Measurements from ENCODE around the gene RIT1. TPM values are rescaled to one million over a fixed set of nuclear protein-coding genes. Genes with fewer than 3 reads are reported as not detected.

The RIT1 gene
- total RNA-seq, 2 experiments from 2014 or later = 15.9 to 21.0 TPM

DNA sequence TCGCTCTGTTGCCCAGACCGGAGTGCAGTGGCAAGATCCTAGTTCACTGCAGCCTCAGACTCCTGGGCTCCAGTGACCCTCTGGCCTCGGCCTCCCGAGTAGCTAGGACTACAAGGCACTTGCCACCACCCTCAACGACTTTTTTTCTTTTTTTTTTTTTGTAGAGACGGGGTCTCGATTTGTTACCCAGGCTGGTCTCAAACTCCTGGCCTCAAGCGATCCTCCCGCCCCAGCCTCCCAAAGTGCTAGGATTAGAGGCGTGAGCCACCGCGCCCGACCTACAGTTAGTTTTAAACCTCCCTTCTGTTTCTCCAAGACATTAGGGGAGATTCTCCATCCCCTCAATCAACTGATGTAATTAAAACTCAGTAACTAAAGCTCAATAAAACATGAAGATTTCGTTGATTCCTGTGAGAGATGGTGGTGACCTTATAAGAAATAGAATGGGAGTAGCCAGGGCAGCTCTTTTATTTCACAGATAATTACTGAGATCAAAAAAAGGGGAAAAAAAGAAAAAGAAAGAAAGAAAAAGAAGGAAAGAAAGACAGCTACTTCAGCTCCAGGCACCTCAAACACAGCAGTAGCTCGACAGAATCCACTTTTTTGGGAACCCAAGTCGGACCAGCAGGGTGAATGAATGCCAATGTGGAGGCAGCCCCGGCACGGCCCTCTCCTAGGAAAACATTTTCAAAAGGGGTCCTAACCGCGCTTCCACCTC, 54.7 kb downstream of the RIT1 start:
- TSS peak; percentile 70 for BruUV-seq (replicated peaks)
- intact Hi-C loops (cut with micrococcal nuclease; ENCODE audit: unreplicated experiment) = no loop called here
- Histone ChIP-seq H3K9me2 (ENCODE audit: insufficient read depth, low read length) (no peaks in the 10 kb centered on the region), H3K36me3 (ENCODE audit: insufficient read depth, low read length) (peaks cover 47% of the 10 kb centered on the region), H3K79me2 (ENCODE audit: insufficient read depth, low read depth, low read length) (peaks cover 65% of the 10 kb centered on the region), H3K4me2 (ENCODE audit: low read length) (peak overlapping the region; percentile 79), H3K9me3 (ENCODE audit: low read length) (no peaks in the 10 kb centered on the region), H3K4me1 (ENCODE audit: insufficient read depth, low read length, poor library complexity, severe bottlenecking) (peaks cover 38% of the 10 kb centered on the region), H2AFZ (ENCODE audit: low read length) (peak overlapping the region; percentile 20; the same call in 1 of the 2 replicates), H3K4me3 (ENCODE audit: low read depth, low read length, poor library complexity, severe bottlenecking) (peak overlapping the region; percentile 79), H3K27ac (ENCODE audit: low read depth, low read length, poor library complexity, severe bottlenecking) (peak overlapping the region; percentile 41), H4K20me1 (ENCODE audit: insufficient read depth, low read length) (no peaks in the 10 kb centered on the region)
- no peak for DNase-seq (ENCODE audit: low spot score)
- POLR2A ChIA-PET = interaction anchor here (0.6 to 2.6 kb wide), 11 partner anchors 8 to 634 kb away, joined by 3 to 11 read pairs (median 4); no protein-coding TSS in a partner anchor
- no peak for TF ChIP-seq EZH2phosphoT487 (IDR thresholded peaks at IDR 0.05; ENCODE audit: borderline replicate concordance, low read depth, low read length)
- TF ChIP-seq, protein P1, sequence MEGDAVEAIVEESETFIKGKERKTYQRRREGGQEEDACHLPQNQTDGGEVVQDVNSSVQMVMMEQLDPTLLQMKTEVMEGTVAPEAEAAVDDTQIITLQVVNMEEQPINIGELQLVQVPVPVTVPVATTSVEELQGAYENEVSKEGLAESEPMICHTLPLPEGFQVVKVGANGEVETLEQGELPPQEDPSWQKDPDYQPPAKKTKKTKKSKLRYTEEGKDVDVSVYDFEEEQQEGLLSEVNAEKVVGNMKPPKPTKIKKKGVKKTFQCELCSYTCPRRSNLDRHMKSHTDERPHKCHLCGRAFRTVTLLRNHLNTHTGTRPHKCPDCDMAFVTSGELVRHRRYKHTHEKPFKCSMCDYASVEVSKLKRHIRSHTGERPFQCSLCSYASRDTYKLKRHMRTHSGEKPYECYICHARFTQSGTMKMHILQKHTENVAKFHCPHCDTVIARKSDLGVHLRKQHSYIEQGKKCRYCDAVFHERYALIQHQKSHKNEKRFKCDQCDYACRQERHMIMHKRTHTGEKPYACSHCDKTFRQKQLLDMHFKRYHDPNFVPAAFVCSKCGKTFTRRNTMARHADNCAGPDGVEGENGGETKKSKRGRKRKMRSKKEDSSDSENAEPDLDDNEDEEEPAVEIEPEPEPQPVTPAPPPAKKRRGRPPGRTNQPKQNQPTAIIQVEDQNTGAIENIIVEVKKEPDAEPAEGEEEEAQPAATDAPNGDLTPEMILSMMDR (conservative IDR thresholded peaks at IDR 0.05; ENCODE audit: low read length) = no peak
- CTCF ChIA-PET (ENCODE audit: unreplicated experiment) = interaction anchor here (1.5 kb wide), 1 partner anchor 26 kb away, joined by 3 read pairs; no protein-coding TSS in a partner anchor

DNA sequence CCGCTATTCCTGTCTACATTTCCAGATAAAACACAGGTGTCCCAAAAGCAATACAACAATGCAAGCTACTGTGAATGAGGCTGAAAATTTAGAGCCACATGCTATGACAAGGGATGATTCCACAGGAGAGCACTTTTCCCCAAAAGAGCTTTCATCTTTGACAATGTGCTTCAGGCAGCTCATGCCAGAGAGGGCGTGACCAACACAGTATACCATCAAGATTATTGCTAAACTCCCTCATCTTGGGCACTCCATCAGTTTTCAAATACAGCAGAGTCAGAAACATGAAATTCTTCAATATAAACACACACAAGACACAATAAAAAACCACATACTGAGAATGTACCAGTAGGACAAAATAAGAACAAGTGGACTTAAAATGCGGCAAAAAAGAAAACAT, 60.8 kb downstream of the RIT1 start:
- H3K36me3 ChIP-seq (ENCODE audit: insufficient read depth, low read length) = peaks cover 93% of the 10 kb centered on the region
- no peak overlapping the region for H2AFZ ChIP-seq (ENCODE audit: low read length)
- no peak for TF ChIP-seq EZH2phosphoT487 (IDR thresholded peaks at IDR 0.05; ENCODE audit: borderline replicate concordance, low read depth, low read length)
- TF ChIP-seq, protein P1 (conservative IDR thresholded peaks at IDR 0.05; ENCODE audit: low read length) = no peak
- H3K4me3 ChIP-seq (ENCODE audit: low read depth, low read length, poor library complexity, severe bottlenecking) = no peak overlapping the region
- no peaks in the 10 kb centered on the region for H4K20me1 ChIP-seq (ENCODE audit: insufficient read depth, low read length)
- H3K9me3 ChIP-seq (ENCODE audit: low read length) = no peaks in the 10 kb centered on the region
- intact Hi-C loops (cut with micrococcal nuclease; ENCODE audit: unreplicated experiment) = loop anchor here (1.0 kb wide), 1 partner anchor 9 kb away; the partner anchor contains the start of gene SYT11
- CTCF ChIA-PET (ENCODE audit: unreplicated experiment) = interaction anchor here (1.5 kb wide), 1 partner anchor 9 kb away, joined by 5 read pairs; the partner anchor contains the start of gene SYT11
- POLR2A ChIA-PET = interaction anchor here (1.0 to 1.4 kb wide), 4 partner anchors 9 to 35 kb away, joined by 3 to 5 read pairs (median 4); partner anchors contain the start of gene SYT11
- H3K4me2 ChIP-seq (ENCODE audit: low read length) = peak overlapping the region; percentile 28; the same call in 1 of the 2 replicates
- H3K4me1 ChIP-seq (ENCODE audit: insufficient read depth, low read length, poor library complexity, severe bottlenecking) = peaks cover 32% of the 10 kb centered on the region
- H3K79me2 ChIP-seq (ENCODE audit: insufficient read depth, low read depth, low read length) = peaks cover 77% of the 10 kb centered on the region
- no peak for DNase-seq (ENCODE audit: low spot score)
- H3K27ac ChIP-seq (ENCODE audit: low read depth, low read length, poor library complexity, severe bottlenecking) = no peak overlapping the region
- BruUV-seq (replicated peaks) = no TSS peak
- H3K9me2 ChIP-seq (ENCODE audit: insufficient read depth, low read length) = no peaks in the 10 kb centered on the region

All from OCI-LY7 (cell line).